Spleen (tissue), 7 donors: ENCODE results near the gene RINL.

ENCODE experiments used
- POLR2A ChIP-seq, 3 donors: fragments of 450-650 bp; IDR thresholded peaks; one replicate each; pipeline ENCODE4 v1.5.1; 2017; ENCODE audit warnings: antibody characterized with exemption in 3 of 3, mild to moderate bottlenecking in 1 of 3
- POLR2AphosphoS5 ChIP-seq, 3 donors: sonication (generic); formaldehyde crosslinking; IDR thresholded peaks; one replicate each; pipeline ENCODE4 v1.5.1; 2017; ENCODE audit warnings: antibody characterized with exemption in 3 of 3
- TF ChIP-seq, protein P1 (sequence below), 11 experiments: fragments of 200-600 bp in 7 of 11; fragments of 450-650 bp in 4 of 11; sonication (generic) in 4 of 11; IDR thresholded peaks in 8 of 11; conservative IDR thresholded peaks in 3 of 11; 1 replicate in 7 of 11; 2 replicates in 4 of 11; pipeline versions ENCODE4 v1.4.0 to v1.8.0; 2016 to 2021; ENCODE audit warnings: antibody characterized with exemption in 11 of 11, inconsistent platforms in 4 of 11, mild to moderate bottlenecking in 1 of 11
- donor health status: DM: no; HTN: no; CAD: no; lungs with moderate emphysema.
- donor health status: DM: no; HTN: no; CAD: no.
- donor health status: DM: no; HTN: no; CAD: no.

DNA sequence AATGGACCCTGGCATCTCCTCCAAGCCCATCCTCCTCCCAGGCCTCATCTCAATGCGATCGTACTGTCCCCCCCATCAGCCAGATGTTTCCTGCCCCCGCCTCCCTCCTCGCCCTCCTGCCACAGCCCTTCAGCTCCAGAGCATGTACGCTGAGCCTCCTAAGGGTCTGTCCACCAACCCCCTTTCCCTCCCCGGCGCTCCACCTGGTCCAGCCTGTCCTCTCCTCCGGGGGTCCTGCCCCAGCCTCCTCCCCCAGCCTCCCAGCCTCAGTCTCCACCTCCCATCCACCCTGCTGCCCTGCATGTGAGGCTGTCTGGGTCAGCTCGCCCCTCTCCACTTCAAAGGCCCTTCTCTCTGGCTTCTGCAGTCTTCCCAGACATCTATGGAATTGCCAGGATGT is 16.9 kb upstream of the RINL start:
- TF ChIP-seq, protein P1, sequence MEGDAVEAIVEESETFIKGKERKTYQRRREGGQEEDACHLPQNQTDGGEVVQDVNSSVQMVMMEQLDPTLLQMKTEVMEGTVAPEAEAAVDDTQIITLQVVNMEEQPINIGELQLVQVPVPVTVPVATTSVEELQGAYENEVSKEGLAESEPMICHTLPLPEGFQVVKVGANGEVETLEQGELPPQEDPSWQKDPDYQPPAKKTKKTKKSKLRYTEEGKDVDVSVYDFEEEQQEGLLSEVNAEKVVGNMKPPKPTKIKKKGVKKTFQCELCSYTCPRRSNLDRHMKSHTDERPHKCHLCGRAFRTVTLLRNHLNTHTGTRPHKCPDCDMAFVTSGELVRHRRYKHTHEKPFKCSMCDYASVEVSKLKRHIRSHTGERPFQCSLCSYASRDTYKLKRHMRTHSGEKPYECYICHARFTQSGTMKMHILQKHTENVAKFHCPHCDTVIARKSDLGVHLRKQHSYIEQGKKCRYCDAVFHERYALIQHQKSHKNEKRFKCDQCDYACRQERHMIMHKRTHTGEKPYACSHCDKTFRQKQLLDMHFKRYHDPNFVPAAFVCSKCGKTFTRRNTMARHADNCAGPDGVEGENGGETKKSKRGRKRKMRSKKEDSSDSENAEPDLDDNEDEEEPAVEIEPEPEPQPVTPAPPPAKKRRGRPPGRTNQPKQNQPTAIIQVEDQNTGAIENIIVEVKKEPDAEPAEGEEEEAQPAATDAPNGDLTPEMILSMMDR (IDR thresholded peaks at IDR 0.05 in 8 of 11, conservative IDR thresholded peaks at IDR 0.05 in 3 of 11) = no peak
- TF ChIP-seq POLR2A (IDR thresholded peaks at IDR 0.05) (no peak), POLR2AphosphoS5 (IDR thresholded peaks at IDR 0.05) (no peak)
